Measurements from ENCODE around the gene RNF213.
A peak's percentile ranks its signal among the peaks of the same experiment; 100 is the strongest.
"Not testable (repeated sequence)": the region's sequence is repeated elsewhere in the genome, so short reads cannot be mapped to it uniquely, and the experiment has no call there.

RNF213 gene

GRCh38 chr17:80253631-80254395 lies 6.8 kb upstream of the RNF213 start:
- no peak for DNase-seq

DNA sequence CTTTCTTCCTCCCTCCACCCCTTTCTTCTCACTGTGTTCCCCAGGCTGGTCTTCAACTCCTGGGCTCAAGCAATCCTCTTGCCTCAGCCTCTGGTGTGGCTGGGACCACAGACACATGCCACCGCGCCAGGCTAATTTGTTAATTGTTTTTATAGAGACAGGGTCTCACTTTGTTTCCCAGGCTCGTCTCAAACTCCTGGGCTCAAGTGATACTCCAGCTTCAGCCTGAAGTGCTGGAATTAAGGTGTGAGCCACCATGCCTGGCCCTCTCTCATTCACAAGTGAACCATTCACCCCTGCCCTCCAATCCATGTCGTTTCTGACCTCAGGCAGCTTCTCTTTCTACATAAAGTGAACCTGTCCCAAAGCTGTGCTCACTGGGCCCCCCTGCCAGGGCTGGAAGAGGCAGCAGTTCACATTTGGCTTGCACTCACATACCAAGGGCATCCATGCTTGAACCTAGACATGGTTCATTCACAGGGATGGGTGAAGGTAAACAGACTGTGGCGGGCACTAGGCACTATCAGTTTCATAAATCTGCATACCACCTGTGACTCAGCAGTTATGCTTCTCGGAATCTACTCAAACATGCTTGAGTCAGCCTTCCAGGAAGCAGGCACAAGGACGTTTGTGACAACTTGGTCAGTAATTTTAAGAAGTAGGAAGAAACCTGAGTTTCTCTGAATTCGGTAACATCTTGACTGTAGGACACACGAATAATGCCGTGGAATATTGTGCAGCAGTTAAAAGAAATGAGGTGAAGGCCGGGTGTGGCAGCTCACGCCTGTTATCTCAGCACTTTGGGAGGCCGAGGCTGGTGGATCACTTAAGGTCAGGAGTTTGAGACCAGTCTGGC lies 6.0 kb upstream of the RNF213 start:
- no peak for DNase-seq

GRCh38 chr17:80256034-80256350 lies 4.7 kb upstream of the RNF213 start:
- DNase-seq: no peak

DNA sequence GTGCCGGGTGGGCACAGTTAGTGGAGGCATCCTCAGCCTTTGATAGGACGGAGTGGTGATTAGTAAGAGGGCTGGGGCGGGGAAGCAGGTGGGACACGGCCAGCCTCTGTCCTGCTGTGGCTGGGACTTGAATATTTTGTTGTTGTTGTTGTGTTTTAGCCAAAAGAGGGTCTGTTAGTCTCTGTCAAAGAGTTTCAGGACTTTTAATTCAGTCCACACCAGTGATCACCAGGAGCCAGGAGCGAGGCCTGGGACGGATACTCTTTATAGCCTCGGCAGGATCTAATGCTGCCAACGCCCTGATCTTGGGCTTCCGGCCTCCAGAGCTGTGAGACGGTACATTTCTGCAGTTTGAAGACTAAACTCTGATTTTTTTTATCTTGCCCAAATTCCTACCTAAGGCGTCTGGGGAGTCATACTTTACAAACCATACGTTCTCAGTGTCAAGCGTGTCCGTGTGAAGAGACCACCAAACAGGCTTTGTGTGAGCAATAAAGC lies 2.9 kb upstream of the RNF213 start:
- no peak for DNase-seq

DNA sequence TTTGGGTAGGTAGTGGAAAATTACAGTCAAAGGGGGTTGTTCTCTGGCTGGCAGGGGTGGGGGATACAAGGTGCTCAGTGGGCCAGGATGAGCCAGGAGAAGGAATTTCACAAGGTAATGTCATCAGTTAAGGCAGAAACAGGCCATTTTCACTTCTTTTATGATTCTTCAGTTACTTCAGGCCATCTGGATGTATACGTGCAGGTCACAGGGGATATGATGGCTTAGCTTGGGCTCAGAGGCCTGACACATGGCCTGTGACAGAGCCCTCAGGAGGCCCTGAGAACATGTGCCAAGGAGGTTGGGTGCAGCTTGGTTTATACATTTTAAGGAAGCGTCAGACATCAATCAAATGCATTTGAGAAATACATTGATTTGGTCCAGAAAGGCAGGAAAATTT lies 2.4 kb upstream of the RNF213 start:
- DNase-seq: not testable (repeated sequence)

GRCh38 chr17:80259457-80260068 lies 1.1 kb upstream of the RNF213 start:
- no peak for DNase-seq

GRCh38 chr17:80260069-80260535 lies 550 bp upstream of the RNF213 start:
- DNase-seq: peak in 1 of 2 experiments; percentile 32

DNA sequence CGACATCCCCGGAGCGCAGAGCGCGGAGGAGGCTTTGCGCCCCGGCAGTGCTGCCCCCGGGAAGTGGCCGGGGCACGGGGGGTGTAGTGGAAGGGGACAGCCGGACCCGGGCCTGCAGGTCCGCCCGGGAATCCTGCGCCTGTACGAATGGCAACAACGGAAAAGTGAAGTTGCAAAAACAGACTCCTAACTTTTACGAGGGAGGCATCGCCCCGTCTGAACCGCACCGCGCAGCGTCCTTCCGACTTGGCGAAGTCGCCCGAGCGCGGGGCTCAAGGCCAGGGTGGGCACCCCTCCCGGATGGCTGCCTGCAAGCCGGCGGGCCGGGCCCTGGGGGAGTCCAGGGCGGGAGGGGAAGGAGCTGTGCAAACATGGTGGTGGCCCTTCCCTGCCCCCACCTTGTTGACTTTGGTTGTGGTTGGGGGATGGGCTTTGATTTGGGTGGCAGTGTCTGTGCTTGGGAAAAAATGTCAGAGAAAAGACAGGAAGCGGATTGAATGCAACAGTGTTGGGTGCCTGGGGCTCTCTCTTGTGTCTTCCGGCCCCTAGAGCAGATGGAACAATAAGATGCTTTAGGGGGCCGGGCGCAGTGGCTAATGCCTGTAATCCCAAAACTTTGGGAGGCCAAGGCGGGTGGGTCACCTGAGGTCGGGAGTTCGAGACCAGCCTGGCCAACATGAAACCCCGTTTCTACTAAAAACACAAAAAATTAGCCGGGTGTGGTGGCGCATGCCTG lies 675 bp downstream of the RNF213 start:
- no peak for DNase-seq

DNA sequence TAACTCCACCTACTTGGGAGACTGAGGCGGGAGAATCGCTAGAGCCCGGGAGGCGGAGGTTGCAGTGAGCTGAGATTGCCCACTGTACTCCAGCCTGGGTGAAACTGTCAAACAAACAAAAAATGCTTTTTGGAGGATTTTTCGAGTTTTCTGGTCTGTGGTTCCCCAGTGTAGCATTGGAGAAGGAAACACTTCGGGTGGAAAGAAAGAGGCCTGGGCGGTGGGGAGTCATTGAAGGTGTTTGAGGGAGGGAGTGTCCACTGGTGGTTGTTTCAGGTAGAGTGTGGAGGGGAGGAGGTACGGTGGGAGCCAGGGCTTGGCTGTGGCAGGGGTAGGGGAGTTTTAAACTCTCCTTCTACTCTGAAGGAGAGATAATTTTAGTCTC lies 1.2 kb downstream of the RNF213 start:
- DNase-seq: no peak

DNA sequence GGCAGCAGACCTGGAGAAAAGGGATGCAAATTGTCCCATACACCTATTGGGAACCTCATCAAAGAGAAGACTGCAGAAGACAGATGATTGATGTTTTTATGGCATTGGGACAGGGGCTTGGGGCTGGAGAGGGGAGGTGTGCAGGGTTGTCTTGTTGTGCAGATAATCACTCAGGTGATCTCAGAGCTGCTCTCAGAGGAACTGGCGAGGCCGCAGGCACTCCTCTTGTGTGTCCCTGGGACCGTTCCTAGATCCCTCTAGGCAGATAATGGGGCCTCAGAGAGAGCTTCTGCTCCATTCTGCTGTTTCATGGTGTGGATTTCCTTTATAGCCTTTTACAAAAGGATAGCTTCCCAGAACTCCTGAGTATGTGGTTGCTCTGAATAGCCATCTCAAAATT lies 1.6 kb downstream of the RNF213 start:
- no peak for DNase-seq

GRCh38 chr17:80262775-80263244 lies 2.2 kb downstream of the RNF213 start:
- DNase-seq: no peak

- DNase-seq: peak; percentile 20 to 61
Observed at GRCh38 chr17:80263253-80264204, 2.9 kb downstream of the RNF213 start.

DNA sequence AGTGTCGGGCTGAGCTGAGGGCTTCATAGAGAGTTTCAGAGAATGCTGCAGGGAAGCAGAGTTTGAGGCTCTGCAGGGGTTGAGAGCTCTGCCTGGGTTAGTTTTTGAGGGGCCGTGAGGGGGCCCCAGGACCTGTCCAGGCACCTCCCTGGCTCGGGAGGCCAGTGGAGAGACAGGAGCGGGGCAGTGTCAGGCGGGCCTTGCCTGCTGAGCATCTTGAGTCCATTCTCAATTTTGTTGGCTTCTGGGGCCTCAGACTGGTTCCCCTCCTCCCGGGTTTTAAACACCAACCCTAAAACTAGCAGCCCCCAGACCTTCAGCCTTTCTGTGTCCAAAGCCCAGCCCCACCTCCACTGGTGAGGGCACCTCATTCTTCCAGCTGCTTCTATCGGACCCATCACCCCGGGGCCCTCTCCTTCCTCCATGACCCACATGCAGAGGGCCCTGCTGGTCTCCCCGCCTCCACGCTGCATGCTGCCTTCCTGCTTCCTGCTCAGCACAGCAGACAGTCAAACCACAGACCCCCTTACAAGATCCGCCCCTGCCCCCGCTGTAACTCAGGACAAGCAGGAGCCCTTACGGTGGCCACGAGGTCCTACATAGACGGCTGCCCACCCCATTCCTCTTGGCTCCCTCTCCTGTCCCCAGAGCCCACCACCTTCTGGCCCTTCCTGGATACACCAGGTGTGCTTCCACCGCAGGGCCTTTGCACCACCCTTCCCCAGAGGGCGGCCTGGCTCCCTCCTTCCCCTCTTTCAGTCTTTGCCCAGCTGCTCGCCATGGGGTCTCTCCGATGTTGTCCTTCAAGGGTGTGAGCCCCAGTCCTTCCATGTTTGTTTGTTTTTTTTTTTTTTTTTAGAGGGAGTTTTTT lies 3.8 kb downstream of the RNF213 start:
- DNase-seq: no peak

- DNase-seq: no peak
Observed at GRCh38 chr17:80265205-80266068, 4.8 kb downstream of the RNF213 start.

- no peak for DNase-seq
Observed at GRCh38 chr17:80267391-80267790, 6.7 kb downstream of the RNF213 start.

GRCh38 chr17:80268427-80268826 lies 7.8 kb downstream of the RNF213 start:
- no peak for DNase-seq

GRCh38 chr17:80269405-80269807 lies 8.8 kb downstream of the RNF213 start:
- no peak for DNase-seq

DNA sequence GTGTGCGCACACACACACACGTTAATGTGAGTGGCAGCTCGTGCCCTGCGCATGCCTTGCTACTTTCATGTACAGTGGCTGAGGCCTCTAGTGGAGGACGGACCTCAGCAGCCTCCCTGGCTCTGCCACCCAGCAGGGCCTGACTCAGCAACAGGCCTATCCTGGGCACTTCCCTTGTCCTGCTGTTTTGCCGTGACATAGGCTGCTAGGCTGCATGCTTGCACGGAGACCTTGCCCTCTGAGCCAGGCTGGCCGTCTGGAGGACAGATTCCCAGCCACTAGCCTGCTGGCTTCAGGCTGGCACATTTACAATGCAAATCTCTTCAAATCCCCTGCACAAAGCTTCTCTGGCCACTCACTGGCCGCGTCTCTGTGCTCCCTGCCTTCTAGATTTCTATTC lies 9.5 kb downstream of the RNF213 start:
- DNase-seq: no peak

- no peak for DNase-seq
Observed at GRCh38 chr17:80270836-80271235, 10.2 kb downstream of the RNF213 start.

DNA sequence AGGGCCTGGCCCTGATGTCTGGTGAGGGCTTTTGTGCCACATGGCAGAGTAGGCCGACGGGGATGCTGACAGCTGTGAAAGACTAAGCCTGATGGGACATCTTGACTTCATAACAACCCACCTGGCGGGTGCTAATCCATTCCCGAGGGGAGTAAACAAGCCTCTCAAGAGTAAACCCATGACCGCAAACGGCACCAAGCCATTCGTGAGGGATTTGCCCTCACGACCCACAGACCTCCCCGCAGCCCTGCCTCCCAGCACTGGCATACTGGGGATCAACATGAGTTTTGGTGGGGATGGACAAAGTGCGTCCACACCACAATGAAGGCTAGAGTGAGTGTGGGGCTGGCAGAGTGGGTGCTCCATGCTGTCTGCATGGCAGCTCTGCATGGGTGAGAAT lies 11.7 kb downstream of the RNF213 start:
- no peak for DNase-seq

All from NCI-H187 (cell line).